NCI-H2196 treated with DMSO at 0.1 percent for 48 hours (cell line): ENCODE data around the gene SOS1.

Experiments
- DNase-seq: peaks from one replicate; lab custom pipeline; 2025; ENCODE audit not compliant: unreplicated experiment; lab: John Stamatoyannopoulos, UW

Gene SOS1

GRCh38 chr2:38935568-38936172, 185.2 kb downstream of the SOS1 start:
- no peak for DNase-seq

- DNase-seq, result no peak
These were observed 186.1 kb downstream of the SOS1 start for GRCh38 chr2:38934742-38935141.

- DNase-seq, result no peak
These were observed 187.2 kb downstream of the SOS1 start for GRCh38 chr2:38933653-38934052.

GRCh38 chr2:38932586-38932985, 188.3 kb downstream of the SOS1 start:
- no peak for DNase-seq
